ENCODE data around the gene IMMT.

IMMT gene

GRCh38 chr2:86226070-86226469, 30.8 kb upstream of the IMMT start:
- DNase-seq (ENCODE audit: low spot score): no peak

GRCh38 chr2:86225581-86225980, 30.3 kb upstream of the IMMT start:
- peak; percentile 27 for DNase-seq (ENCODE audit: low spot score)

- no peak for DNase-seq (ENCODE audit: low spot score)
Observed at GRCh38 chr2:86224645-86225355, 29.5 kb upstream of the IMMT start.

- DNase-seq (ENCODE audit: low spot score): no peak
Observed at GRCh38 chr2:86223927-86224560, 28.8 kb upstream of the IMMT start.

GRCh38 chr2:86223140-86223926, 28.1 kb upstream of the IMMT start:
- DNase-seq (ENCODE audit: low spot score): peak; percentile 76

- DNase-seq (ENCODE audit: low spot score): peak; percentile 49
Observed at GRCh38 chr2:86221066-86221684, 25.9 kb upstream of the IMMT start.

- DNase-seq (ENCODE audit: low spot score): no peak
Observed at GRCh38 chr2:86219896-86220295, 24.6 kb upstream of the IMMT start.

GRCh38 chr2:86218124-86218523, 22.9 kb upstream of the IMMT start:
- DNase-seq (ENCODE audit: low spot score): no peak

- peak; percentile 42 for DNase-seq (ENCODE audit: low spot score)
Observed at GRCh38 chr2:86216575-86217555, 21.6 kb upstream of the IMMT start.

- DNase-seq (ENCODE audit: low spot score): no peak
Observed at GRCh38 chr2:86214503-86214832, 19.2 kb upstream of the IMMT start.

GRCh38 chr2:86213699-86214502, 18.6 kb upstream of the IMMT start:
- no peak for DNase-seq (ENCODE audit: low spot score)

- DNase-seq (ENCODE audit: low spot score): no peak
Observed at GRCh38 chr2:86213056-86213455, 17.8 kb upstream of the IMMT start.

GRCh38 chr2:86211796-86212188, 16.5 kb upstream of the IMMT start:
- DNase-seq (ENCODE audit: low spot score): no peak

- DNase-seq (ENCODE audit: low spot score): no peak
Observed at GRCh38 chr2:86211033-86211795, 16.0 kb upstream of the IMMT start.

- DNase-seq (ENCODE audit: low spot score): no peak
Observed at GRCh38 chr2:86204458-86204857, 9.2 kb upstream of the IMMT start.

- no peak for DNase-seq (ENCODE audit: low spot score)
Observed at GRCh38 chr2:86203614-86204013, 8.4 kb upstream of the IMMT start.

- DNase-seq (ENCODE audit: low spot score): no peak
Observed at GRCh38 chr2:86202702-86203101, 7.4 kb upstream of the IMMT start.

- DNase-seq (ENCODE audit: low spot score): no peak
Observed at GRCh38 chr2:86202336-86202692, 7.1 kb upstream of the IMMT start.

GRCh38 chr2:86201671-86202335, 6.5 kb upstream of the IMMT start:
- peak; percentile 20 for DNase-seq (ENCODE audit: low spot score)

Measured in AG08395 (cell line).